Endothelial cell of umbilical vein (primary cell): Measurements from ENCODE around the gene SDC3. TPM values are rescaled to one million over a fixed set of nuclear protein-coding genes. Genes with fewer than 3 reads are reported as not detected.

Experiments
- BruUV-seq: library from RNA; stranded (reverse); fragments of 400-500 nt; replicated peaks from 2 replicates; lab custom pipeline; 2021; lab: Mats Ljungman, UMichigan
- CTCF ChIA-PET: fragments of 300-600, 350-600 bp; sonication (Branson Sonifier 250); formaldehyde crosslinking; loops from one replicate; lab custom pipeline; 2021; ENCODE audit warnings: antibody characterized with exemption, inconsistent platforms; lab: Charles Lee
- POLR2A ChIA-PET: fragments of 300-600, 350-600 bp; sonication (Branson Sonifier 250); formaldehyde crosslinking; loops from one replicate; lab custom pipeline; 2021; ENCODE audit warnings: antibody characterized with exemption, inconsistent platforms; lab: Charles Lee
- DNase-seq: peaks from one replicate; pipeline ENCODE4 v3.0.0-alpha.2; 2011; ENCODE audit warnings: low read depth, low spot score
- FAIRE-seq: peaks from 2 replicates; lab custom pipeline; 2011; peaks lifted over from hg19 to GRCh38; lab: Jason Lieb, UNC
- H2AFZ ChIP-seq: 2 replicates; pipeline ENCODE4 v1.6.0; 2012; ENCODE audit warnings: low read depth, low read length, control low read depth, inconsistent platforms
- H3K27ac ChIP-seq: 2 replicates; pipeline ENCODE4 v1.5.1; 2011; ENCODE audit warnings: low read depth, mild to moderate bottlenecking, control low read depth, low read length, moderate library complexity; ENCODE audit not compliant: insufficient read depth
- H3K27me3 ChIP-seq, 2 experiments: 2 replicates each; pipeline versions ENCODE4 v1.6.0 to v1.6.1; 2011; ENCODE audit warnings: low read length in 2 of 2, mixed read lengths in 1 of 2; ENCODE audit not compliant: control insufficient read depth in 2 of 2, insufficient read depth in 2 of 2
- H3K36me3 ChIP-seq, 2 experiments: 2 replicates in 1 of 2; 3 replicates in 1 of 2; pipeline ENCODE4 v1.5.1; 2011; ENCODE audit warnings: low read length in 2 of 2, mild to moderate bottlenecking in 1 of 2, moderate library complexity in 1 of 2; ENCODE audit not compliant: control insufficient read depth in 2 of 2, insufficient read depth in 2 of 2; ENCODE audit errors: extremely low read depth in 1 of 2
- H3K4me1 ChIP-seq: 3 replicates; pipeline ENCODE4 v1.5.1; 2011; ENCODE audit warnings: mild to moderate bottlenecking, low read length; ENCODE audit not compliant: control insufficient read depth, insufficient read depth; ENCODE audit errors: extremely low read depth
- H3K4me2 ChIP-seq: 2 replicates; pipeline ENCODE4 v1.6.1; 2011; ENCODE audit warnings: low read length, control low read depth, mixed read lengths; ENCODE audit not compliant: insufficient read depth
- H3K4me3 ChIP-seq, 3 experiments: fragments of 200-600 bp in 1 of 3; sonication (generic), shearing (Covaris generic) in 1 of 3; replicated peaks in 1 of 3; 2 replicates each; pipeline ENCODE4 v1.5.1; 2011 to 2016; ENCODE audit warnings: control low read depth in 3 of 3, low read length in 3 of 3, mild to moderate bottlenecking in 2 of 3, inconsistent platforms in 1 of 3, low read depth in 1 of 3, moderate library complexity in 1 of 3; ENCODE audit not compliant: insufficient read depth in 1 of 3
- H3K79me2 ChIP-seq: 2 replicates; pipeline ENCODE4 v1.6.0; 2012; ENCODE audit warnings: low read length, inconsistent platforms; ENCODE audit not compliant: control insufficient read depth, insufficient read depth
- H3K9ac ChIP-seq: replicated peaks from 2 replicates; pipeline ENCODE3; 2011; ENCODE audit warnings: low read length, control low read depth; ENCODE audit not compliant: insufficient read depth; ENCODE audit errors: extremely low read depth
- H3K9me1 ChIP-seq: replicated peaks from 3 replicates; pipeline ENCODE4 v1.6.0; 2011; ENCODE audit warnings: mild to moderate bottlenecking, low read length; ENCODE audit not compliant: control insufficient read depth, insufficient read depth; ENCODE audit errors: extremely low read depth
- H3K9me3 ChIP-seq: replicated peaks from 2 replicates; pipeline ENCODE4 v1.5.1; 2012; ENCODE audit warnings: low read length, inconsistent platforms; ENCODE audit not compliant: control insufficient read depth, insufficient read depth
- H4K20me1 ChIP-seq: replicated peaks from 2 replicates; pipeline ENCODE3; 2011; ENCODE audit warnings: mild to moderate bottlenecking, low read length; ENCODE audit not compliant: control insufficient read depth, insufficient read depth; ENCODE audit errors: extremely low read depth
- CTCF ChIP-seq, 2 donors: IDR thresholded peaks; 1 replicate in 1 of 2; 2 replicates in 1 of 2; pipeline ENCODE4 v1.5.1; 2011; ENCODE audit warnings: low read length in 2 of 2, mild to moderate bottlenecking in 2 of 2, moderate library complexity in 2 of 2, control low read depth in 1 of 2, inconsistent platforms in 1 of 2, low read depth in 1 of 2; ENCODE audit not compliant: insufficient read depth in 1 of 2; ENCODE audit errors: extremely low read depth in 1 of 2
- EZH2 ChIP-seq: IDR thresholded peaks from 2 replicates; pipeline ENCODE4 v1.6.1; 2012; ENCODE audit warnings: borderline replicate concordance, low read depth, mild to moderate bottlenecking, moderate library complexity, low read length, inconsistent platforms; ENCODE audit not compliant: severe bottlenecking
- FOS ChIP-seq: IDR thresholded peaks from 2 replicates; pipeline ENCODE4 v1.6.1; 2011; ENCODE audit warnings: mild to moderate bottlenecking, low read length, moderate library complexity, borderline replicate concordance; ENCODE audit not compliant: insufficient read depth
- GATA2 ChIP-seq: IDR thresholded peaks from 2 replicates; pipeline ENCODE4 v1.7.0; 2011; ENCODE audit warnings: low read depth, mild to moderate bottlenecking, moderate library complexity, mixed read lengths, low read length; ENCODE audit not compliant: insufficient read length, insufficient read depth
- JUN ChIP-seq: IDR thresholded peaks from 2 replicates; pipeline ENCODE4 v1.6.1; 2011; ENCODE audit warnings: borderline replicate concordance, low read depth; ENCODE audit not compliant: insufficient read length, insufficient read depth
- MYC ChIP-seq: IDR thresholded peaks from one replicate; pipeline ENCODE4 v1.6.1; 2011; ENCODE audit warnings: mild to moderate bottlenecking, low read depth, low read length
- POLR2A ChIP-seq: IDR thresholded peaks from 2 replicates; pipeline ENCODE4 v1.6.1; 2012; ENCODE audit warnings: low read depth, mild to moderate bottlenecking, control low read depth, low read length
- POLR2AphosphoS5 ChIP-seq: IDR thresholded peaks from 2 replicates; pipeline ENCODE4 v1.6.1; 2012; ENCODE audit warnings: low read depth, mild to moderate bottlenecking, control low read depth, low read length, moderate library complexity; ENCODE audit not compliant: insufficient read depth
- dilution Hi-C: fragments of 300-500 bp; cut with MboI; formaldehyde crosslinking; loops from one replicate; pipeline ENCODE4 v1.15.0; 2019; ENCODE audit warnings: low sequenced_read_pairs; ENCODE audit not compliant: extremely low pct_ligation_motif_present
- intact Hi-C: fragments of 100-400 bp; cut with micrococcal nuclease; formaldehyde crosslinking; loops from one replicate; pipeline ENCODE4 v1.10.0; 2022
- polyA plus RNA-seq, 4 experiments: library from polyadenylated mRNA; depleted of rRNA in 3 of 4; stranded (reverse) in 3 of 4; unstranded in 1 of 4; fragments of >200 nt; gene quantifications; 2 replicates each; pipeline versions ENCODE4 v1.2.1 to v1.2.3, GENCODE V29; 2011 to 2012; ENCODE audit warnings: missing spikeins in 1 of 4
- total RNA-seq: library from RNA; stranded (reverse); gene quantifications from 2 replicates; pipeline ENCODE4 v1.2.3, GENCODE V29; 2021
- TF ChIP-seq, protein P1 (sequence below): IDR thresholded peaks from 2 replicates; pipeline ENCODE4 v1.6.1; 2011; ENCODE audit not compliant: insufficient read depth, insufficient read length

The SDC3 gene
- total and polyA plus RNA-seq, 2 donors (not counting 3 experiments of a cell fraction or from before 2014, with no cell fraction given) = 7.1 to 25.9 TPM

DNA sequence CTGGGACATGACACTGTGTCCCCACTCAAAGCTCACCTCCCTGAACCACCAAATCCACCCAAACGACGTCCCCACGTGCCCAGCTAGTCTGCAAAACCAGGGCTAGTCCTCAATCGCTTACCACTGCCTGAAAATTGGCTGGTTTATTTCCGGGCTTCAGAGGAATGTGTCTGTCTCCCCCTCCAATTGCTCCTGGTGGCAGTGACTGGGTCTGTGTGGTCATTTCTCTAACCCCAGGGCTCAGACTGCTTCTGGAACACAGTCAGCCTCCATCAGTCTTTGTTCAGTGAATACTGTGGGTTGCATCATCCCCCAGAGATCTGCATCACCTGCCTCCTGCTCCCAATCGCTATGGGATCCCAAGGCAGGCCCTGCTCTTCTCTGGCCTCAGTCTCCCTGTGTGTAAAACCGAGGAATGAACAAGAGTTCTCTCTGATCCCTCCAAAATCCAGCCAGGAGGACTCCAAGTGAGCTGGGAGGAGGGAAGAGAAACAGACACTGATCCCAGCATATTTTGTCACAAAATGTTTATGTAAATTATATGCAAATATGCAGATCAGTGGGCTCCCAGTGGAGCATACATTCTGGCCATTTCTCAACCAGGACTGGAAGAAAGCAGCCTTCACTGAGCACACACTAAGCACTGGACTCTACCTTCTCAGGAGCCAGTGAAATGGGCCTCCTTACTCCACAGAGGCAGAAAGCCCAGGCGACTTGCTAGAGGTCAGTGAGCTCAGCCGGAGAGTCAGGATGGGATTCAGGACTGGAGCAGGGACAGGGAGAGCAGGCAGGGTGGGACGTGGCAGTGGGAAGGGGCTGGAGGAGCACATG lies 20.9 kb downstream of the SDC3 start:
- Histone ChIP-seq H3K4me1 (no peaks in the 10 kb centered on the region), H3K9me3 (no peaks in the 10 kb centered on the region), H3K79me2 (no peaks in the 10 kb centered on the region), H3K4me3 (no peak overlapping the region), H2AFZ (no peak overlapping the region), H3K27ac (no peak overlapping the region), H3K36me3 (no peaks in the 10 kb centered on the region), H4K20me1 (no peaks in the 10 kb centered on the region), H3K9me1 (no peaks in the 10 kb centered on the region), H3K4me2 (no peak overlapping the region), H3K27me3 (no peaks in the 10 kb centered on the region), H3K9ac (no peak overlapping the region)
- no TSS peak for BruUV-seq
- intact Hi-C loops (no loop called here), dilution Hi-C loops (no loop called here)
- no peak for FAIRE-seq
- CTCF ChIA-PET = interaction anchor here (2.5 kb wide), 1 partner anchor 86 kb away, joined by 6 read pairs; no protein-coding TSS in a partner anchor
- POLR2A ChIA-PET = no interaction called here
- no peak for DNase-seq
- TF ChIP-seq FOS (no peak), MYC (no peak), POLR2A (no peak), POLR2AphosphoS5 (no peak), JUN (no peak), CTCF (IDR thresholded peaks at IDR 0.05; ENCODE audit: extremely low read depth in 1 of 2, insufficient read depth in 1 of 2, low read depth in 1 of 2, low read length in 2 of 2) (no peak), GATA2 (no peak), EZH2 (no peak)
- TF ChIP-seq, protein P1, sequence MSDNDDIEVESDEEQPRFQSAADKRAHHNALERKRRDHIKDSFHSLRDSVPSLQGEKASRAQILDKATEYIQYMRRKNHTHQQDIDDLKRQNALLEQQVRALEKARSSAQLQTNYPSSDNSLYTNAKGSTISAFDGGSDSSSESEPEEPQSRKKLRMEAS = no peak
